NCI-H69 (cell line): ENCODE measurements around the gene COPG1.
"Not testable (repeated sequence)": the region's sequence is repeated elsewhere in the genome, so short reads cannot be mapped to it uniquely, and the experiment has no call there.

Experiments used
- DNase-seq: peaks from one replicate; lab custom pipeline; 2025; lab: John Stamatoyannopoulos, UW

The COPG1 gene

DNA sequence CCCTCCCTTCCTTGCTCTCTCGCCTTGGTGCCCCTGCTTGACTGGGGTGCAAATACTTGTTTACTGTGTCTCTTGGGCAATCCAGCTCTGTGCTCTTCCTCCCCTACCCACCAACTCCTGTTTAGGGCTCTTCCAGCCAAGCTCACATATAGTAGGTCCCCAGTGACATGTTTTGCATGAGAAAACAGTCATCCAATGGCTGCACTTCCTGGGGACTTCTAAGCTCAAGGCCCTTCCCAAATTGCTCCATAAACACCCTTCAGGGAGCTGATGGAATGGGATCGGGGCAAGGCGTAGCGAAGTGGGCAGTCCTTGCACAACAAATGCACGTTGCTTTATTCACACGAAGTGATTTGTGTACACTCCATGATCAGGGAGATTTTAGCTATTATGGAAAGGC is 9.4 kb upstream of the COPG1 start:
- DNase-seq = peak; percentile 11

GRCh38 chr3:129240436-129240835 is 9.0 kb upstream of the COPG1 start:
- peak; percentile 3 for DNase-seq

DNA sequence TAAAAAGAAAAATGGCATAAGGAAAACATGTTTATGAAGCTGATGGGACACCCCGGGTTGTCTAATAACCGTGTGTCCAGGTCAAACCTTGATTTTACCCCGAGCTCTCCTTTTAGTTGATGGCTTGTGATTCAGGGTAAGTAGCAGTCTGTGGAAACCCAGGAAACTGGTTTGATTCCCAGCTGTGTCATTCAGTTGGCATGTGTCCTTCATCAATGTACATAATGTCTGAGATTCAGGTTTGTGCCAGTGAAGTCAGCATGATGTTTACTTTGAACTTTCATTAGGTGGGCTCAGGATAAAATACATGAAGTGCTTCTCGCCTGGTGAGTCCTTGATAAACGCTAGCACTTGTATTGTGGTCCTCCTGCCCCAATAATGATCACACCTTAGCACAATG is 4.3 kb upstream of the COPG1 start:
- no peak for DNase-seq

GRCh38 chr3:129245641-129246306 is 3.6 kb upstream of the COPG1 start:
- DNase-seq = peak; percentile 82

DNA sequence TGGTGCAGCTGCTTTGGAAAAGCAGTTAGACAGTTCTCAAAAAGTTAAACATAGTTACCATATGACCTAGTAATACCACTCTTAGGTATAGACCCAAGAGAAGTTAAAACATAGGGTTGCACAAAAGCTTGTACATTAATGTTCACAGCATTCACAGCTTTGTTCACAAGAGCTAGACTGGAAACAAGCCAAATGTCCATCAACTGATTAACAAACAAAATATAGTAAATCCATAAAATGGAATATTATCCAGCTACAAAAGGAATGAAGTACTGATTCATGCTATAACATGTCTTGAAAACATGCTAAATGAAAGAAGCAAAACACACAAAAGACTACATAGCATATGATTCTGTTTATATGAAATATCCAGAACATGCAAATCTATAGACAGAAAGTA is 2.8 kb upstream of the COPG1 start:
- DNase-seq = no peak

- DNase-seq = peak; percentile 4
Observed at GRCh38 chr3:129248286-129248979, 973 bp upstream of the COPG1 start.

- no peak for DNase-seq
Observed at GRCh38 chr3:129252748-129253147, 3.3 kb downstream of the COPG1 start.

DNA sequence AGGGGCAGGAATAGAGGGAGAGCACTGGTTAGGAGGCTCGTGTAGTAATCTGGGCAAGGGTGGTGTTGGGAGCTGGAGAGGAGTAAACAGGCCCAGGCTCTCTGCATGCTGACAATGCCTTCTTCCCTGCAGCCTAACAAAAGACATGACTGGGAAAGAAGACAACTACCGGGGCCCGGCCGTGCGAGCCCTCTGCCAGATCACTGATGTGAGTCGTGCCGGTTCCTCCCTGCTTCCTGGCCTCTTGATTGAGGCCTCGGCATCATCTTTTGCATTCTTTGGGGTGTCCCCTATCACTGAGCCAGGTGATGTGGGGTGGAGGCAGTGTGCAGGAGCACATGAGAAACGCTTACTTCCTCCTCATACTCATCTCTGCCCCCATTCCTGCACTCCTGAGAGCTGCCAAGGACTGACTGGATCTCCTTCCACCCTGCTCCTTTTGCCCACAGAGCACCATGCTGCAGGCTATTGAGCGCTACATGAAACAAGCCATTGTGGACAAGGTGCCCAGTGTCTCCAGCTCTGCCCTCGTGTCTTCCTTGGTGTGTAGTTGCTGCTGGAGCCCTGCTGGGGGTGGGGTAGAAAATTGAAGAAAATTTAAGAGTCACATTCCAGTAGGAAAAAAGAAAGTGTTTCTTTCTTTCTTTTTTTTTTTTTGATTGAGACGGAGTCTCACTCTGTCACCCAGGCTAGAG is 5.3 kb downstream of the COPG1 start:
- DNase-seq = no peak

DNA sequence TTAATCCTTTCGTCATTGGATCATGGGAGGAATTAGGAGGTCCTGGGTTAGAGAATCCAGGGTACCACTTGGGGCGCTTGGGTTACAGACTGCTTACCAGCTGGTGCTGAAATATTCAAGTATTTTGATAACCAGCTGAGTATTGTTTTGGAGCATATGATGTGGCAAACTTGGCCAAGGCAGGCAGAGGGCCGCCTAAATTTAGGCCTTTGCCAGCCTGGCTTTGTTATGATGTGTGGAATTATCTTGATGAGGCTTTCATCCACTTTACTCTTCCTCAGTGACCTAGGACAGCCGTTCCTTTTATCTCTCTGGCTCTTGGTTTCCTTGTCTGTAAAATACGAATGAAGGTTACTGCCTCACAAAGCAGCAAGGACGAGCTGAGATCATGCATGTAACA is 6.9 kb downstream of the COPG1 start:
- DNase-seq = no peak

DNA sequence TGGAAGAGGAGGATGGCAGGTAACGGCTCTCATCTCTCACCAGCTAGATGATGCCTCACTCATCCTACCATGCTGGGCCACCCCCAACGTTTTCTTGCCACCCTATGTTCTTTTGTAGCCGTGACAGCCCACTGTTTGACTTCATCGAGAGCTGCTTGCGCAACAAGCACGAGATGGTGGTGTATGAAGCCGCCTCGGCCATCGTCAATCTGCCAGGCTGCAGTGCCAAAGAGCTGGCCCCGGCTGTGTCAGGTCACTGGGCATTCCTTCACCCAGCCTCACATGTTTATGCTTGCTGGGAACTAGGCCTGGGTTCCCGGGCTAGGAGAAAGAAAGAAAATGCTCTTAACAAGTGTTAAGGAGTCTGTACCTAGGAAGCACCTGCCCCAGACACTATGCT is 8.2 kb downstream of the COPG1 start:
- DNase-seq = no peak

- no peak for DNase-seq
Observed at GRCh38 chr3:129259612-129260477, 10.4 kb downstream of the COPG1 start.

DNA sequence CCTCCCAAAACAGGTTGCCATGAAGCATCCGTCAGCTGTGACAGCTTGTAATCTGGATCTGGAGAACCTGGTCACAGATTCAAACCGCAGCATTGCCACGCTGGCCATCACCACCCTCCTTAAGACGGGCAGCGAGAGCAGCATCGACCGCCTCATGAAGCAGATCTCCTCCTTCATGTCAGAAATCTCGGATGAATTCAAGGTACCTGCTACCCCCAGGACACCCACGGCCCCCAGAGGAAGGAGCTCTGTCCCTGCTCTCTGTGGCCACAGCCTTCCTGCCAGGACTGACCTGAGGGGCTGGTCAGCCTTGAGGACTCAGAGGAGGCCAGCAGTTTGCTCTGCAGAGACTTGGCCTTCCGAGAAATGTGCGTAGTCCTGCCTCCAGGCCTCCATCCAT is 11.2 kb downstream of the COPG1 start:
- DNase-seq = no peak

DNA sequence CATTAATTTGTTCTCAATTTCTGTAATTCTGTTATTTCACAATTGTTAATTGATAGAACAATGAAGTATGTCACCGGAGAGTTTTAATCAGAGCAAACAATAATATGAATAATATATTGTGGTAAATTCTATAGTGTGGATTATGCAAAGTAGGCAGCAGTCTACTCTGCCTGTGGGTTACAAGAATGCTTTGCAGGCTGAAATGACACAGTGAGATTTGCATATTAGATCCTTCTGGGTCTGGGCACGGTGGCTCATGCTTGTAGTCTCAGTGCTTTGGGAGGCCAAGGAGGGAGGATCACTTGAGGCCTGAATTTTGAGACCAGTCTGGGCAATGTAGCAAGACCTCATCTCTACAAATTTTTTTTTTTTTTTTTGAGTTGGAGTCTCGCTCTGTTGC is 12.5 kb downstream of the COPG1 start:
- DNase-seq = no peak

DNA sequence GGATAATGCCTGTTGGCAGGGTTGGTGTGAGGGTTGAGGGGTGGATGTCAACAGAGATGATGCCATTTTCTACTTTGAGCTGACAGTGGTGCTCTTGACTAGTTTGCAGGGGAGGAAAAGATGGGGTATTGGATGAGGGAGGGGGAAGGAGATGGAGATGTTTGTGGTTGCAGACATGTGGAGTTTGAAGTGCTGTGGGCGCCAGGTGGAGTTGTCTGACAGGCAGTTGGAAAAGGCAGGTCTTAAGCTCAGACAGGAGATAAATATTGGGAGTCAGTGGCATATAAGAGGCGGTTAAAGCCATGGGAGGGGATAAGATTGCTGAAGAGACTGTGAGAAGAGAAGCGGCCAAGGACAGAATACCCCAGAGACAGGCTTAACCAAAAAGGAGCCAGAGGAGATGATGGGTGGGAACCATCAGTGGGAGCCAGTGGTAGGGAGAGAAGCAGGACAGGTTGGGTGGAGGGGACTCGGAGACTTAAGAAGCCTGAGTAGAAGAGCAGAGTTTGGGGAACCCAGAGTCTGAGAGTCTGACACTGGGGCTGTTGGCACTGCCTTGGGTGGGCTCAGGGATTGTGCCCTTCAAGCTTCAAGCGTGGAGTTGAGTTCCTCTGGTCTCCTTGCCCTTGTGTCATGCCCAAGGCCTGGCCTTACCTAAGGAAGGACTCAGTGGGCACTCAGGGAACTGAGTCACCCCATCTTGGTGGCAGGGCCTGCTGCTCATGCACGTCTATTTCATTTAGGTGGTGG is 13.9 kb downstream of the COPG1 start:
- no peak for DNase-seq

GRCh38 chr3:129264994-129265393 is 15.6 kb downstream of the COPG1 start:
- DNase-seq = not testable (repeated sequence)

GRCh38 chr3:129266651-129267050 is 17.2 kb downstream of the COPG1 start:
- no peak for DNase-seq

DNA sequence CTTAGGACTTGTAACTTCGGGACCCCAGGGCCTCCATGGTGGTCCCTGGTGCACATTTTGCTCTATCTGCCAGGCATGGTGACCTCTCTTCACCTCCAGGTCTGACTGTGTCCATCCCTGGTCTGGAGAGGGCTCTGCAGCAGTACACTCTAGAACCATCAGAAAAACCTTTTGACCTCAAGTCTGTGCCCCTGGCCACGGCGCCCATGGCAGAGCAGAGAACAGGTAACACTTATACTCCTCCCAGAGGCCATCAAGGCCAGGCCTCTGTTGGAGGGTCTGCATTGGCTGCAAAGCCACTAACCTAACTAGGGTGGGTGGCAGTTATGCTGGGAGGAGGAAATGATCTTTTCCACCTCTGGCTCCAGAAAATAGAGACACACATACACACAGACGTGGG is 19.0 kb downstream of the COPG1 start:
- DNase-seq = no peak

GRCh38 chr3:129271674-129272073 is 22.3 kb downstream of the COPG1 start:
- DNase-seq = no peak

- no peak for DNase-seq
Observed at GRCh38 chr3:129276385-129276784, 27.0 kb downstream of the COPG1 start.

- no peak for DNase-seq
Observed at GRCh38 chr3:129277829-129278271, 28.4 kb downstream of the COPG1 start.

DNA sequence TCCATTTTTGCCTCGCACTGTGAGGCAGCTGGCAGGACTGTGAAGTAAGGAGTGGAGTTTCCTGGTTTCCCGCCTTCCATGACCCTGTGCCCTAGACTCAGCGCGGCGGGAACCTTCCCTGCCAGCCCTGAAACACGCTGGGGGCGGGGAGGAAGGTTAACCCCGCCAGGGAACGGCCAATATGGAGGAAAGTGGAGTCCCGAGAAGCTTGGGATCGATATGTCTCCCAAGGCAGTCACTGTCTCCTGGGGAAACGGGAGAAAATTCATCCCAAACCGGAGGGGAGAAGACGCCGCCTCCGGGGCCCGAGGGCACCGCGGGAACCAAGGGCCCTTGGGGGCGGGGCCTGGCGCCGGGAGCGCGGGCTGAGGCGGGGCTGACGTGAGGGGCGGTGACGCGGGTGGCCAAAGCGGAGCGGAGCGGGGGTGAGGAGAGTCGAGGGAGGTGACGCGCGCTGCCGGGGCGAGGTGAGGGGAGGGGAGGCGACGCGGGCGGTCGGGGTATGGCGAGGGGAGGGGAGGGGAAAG is 29.1 kb downstream of the COPG1 start, which contains the start of gene HMCES:
HMCES (plus strand) TSS at position 432 of the 527 bp plus-strand sequence. CDS start 863 bp downstream, outside the sequence.
- DNase-seq = peak; percentile 94
